Hepatocyte (in vitro differentiated cells): ENCODE results near the gene UBQLN4. TPM values are rescaled to one million over a fixed set of nuclear protein-coding genes. Genes with fewer than 3 reads are reported as not detected.
A peak's percentile ranks its signal among the peaks of the same experiment; 100 is the strongest.

Experiments used
- DNase-seq: peaks from one replicate; pipeline ENCODE4 v3.0.0-alpha.2; 2016; ENCODE audit warnings: low spot score
- H2AFZ ChIP-seq: fragments of 200-600 bp; sonication (generic); 2 replicates; pipeline ENCODE4 v1.6.0; 2016; ENCODE audit warnings: antibody characterized with exemption, mild to moderate bottlenecking
- H3K27ac ChIP-seq: fragments of 200-600 bp; sonication (generic); 2 replicates; pipeline ENCODE4 v1.5.1; 2016; ENCODE audit warnings: mild to moderate bottlenecking
- H3K27me3 ChIP-seq: fragments of 200-600 bp; sonication (generic); 2 replicates; pipeline ENCODE4 v1.6.1; 2016
- H3K36me3 ChIP-seq: fragments of 200-600 bp; sonication (generic); replicated peaks from 2 replicates; pipeline ENCODE4 v1.5.1; 2016; ENCODE audit warnings: low read depth; ENCODE audit not compliant: insufficient read depth
- H3K4me1 ChIP-seq: fragments of 200-600 bp; sonication (generic); 2 replicates; pipeline ENCODE4 v1.5.1; 2016; ENCODE audit warnings: mild to moderate bottlenecking, moderate library complexity; ENCODE audit not compliant: insufficient read depth
- H3K4me2 ChIP-seq: fragments of 200-600 bp; sonication (generic); 2 replicates; pipeline ENCODE4 v1.6.0; 2016
- H3K4me3 ChIP-seq: fragments of 200-600 bp; sonication (generic); 2 replicates; pipeline ENCODE4 v1.5.1; 2016; ENCODE audit warnings: mild to moderate bottlenecking
- H3K79me2 ChIP-seq: fragments of 200-600 bp; sonication (generic); 2 replicates; pipeline ENCODE4 v1.6.0; 2017; ENCODE audit warnings: mild to moderate bottlenecking
- H3K9me2 ChIP-seq: fragments of 200-600 bp; sonication (generic); replicated peaks from 2 replicates; pipeline ENCODE4 v1.6.0; 2017; ENCODE audit warnings: mild to moderate bottlenecking; ENCODE audit not compliant: insufficient read depth
- H3K9me3 ChIP-seq: fragments of 200-600 bp; sonication (generic); 2 replicates; pipeline ENCODE4 v1.5.1; 2016; ENCODE audit warnings: low read depth, mild to moderate bottlenecking
- H4K20me1 ChIP-seq: fragments of 200-600 bp; sonication (generic); 2 replicates; pipeline ENCODE4 v1.6.0; 2016; ENCODE audit warnings: mild to moderate bottlenecking; ENCODE audit not compliant: insufficient read depth, poor library complexity, severe bottlenecking
- EZH2 ChIP-seq: fragments of 200-600 bp; sonication (generic); IDR thresholded peaks from 2 replicates; pipeline ENCODE4 v1.6.1; 2016; ENCODE audit warnings: antibody characterized with exemption, mild to moderate bottlenecking, borderline replicate concordance
- EZH2phosphoT487 ChIP-seq: fragments of 200-600 bp; sonication (generic); IDR thresholded peaks from one replicate; pipeline ENCODE4 v1.6.1; 2018; ENCODE audit warnings: antibody characterized with exemption, mild to moderate bottlenecking, low read depth, moderate library complexity; ENCODE audit not compliant: unreplicated experiment, severe bottlenecking
- WGBS: methylation state at CpG from one replicate; pipeline ENCODE4 v1.1.6; 2016; ENCODE audit warnings: low lambda C conversion rate; ENCODE audit errors: missing lambda C conversion rate; 5-methylcytosine and 5-hydroxymethylcytosine counted together
- polyA plus RNA-seq: library from polyadenylated mRNA; unstranded; fragments of >200 nt; fragmentation: Nextera tagmentation; extraction: Ambion mirVana; gene quantifications from 2 replicates; pipeline ENCODE4 v1.2.1, GENCODE V29; 2016
- total RNA-seq: library from RNA; depleted of rRNA; stranded (reverse); fragments of >200 nt; gene quantifications from 2 replicates; pipeline ENCODE4 v1.2.3, GENCODE V29; 2014
- TF ChIP-seq, protein P1 (sequence below): fragments of 200-600 bp; sonication (generic); IDR thresholded peaks from 2 replicates; pipeline ENCODE4 v1.5.1; 2016; ENCODE audit warnings: antibody characterized with exemption, mild to moderate bottlenecking; ENCODE audit not compliant: poor library complexity

Gene UBQLN4
- total and polyA plus RNA-seq, 2 experiments from 2014 or later: 29.5 to 35.3 TPM

DNA sequence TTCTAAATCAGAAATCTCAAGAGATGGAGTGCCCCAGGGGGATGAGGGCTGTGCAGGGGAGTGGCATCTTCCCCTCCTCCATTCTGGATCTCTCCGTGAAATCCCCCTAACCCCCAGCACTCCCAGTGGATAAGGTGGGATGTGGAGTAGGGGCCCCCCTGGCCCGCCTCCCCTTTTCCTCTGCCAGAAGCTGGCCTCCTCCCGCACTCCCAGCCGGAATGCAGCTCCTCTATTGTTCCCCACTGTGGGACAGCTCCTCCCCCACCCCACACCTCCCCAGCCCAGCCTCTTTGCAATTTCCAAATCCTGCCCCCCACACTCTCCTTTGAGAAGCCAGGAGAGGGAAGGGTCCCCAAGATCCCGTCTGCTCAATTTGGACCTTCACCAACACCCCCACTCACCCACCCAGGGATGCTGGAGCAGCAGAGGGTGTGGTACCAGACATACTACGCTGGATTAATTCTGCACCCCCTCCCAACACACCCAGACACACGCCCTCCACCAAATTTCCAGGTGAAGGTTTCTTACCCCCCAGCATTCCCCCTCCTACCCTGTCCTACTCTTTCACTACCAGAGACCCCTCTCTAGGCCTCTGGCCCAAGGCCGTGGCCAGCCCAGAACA lies 26.8 kb upstream of the UBQLN4 start:
- no peak for TF ChIP-seq EZH2phosphoT487
- TF ChIP-seq, protein P1, sequence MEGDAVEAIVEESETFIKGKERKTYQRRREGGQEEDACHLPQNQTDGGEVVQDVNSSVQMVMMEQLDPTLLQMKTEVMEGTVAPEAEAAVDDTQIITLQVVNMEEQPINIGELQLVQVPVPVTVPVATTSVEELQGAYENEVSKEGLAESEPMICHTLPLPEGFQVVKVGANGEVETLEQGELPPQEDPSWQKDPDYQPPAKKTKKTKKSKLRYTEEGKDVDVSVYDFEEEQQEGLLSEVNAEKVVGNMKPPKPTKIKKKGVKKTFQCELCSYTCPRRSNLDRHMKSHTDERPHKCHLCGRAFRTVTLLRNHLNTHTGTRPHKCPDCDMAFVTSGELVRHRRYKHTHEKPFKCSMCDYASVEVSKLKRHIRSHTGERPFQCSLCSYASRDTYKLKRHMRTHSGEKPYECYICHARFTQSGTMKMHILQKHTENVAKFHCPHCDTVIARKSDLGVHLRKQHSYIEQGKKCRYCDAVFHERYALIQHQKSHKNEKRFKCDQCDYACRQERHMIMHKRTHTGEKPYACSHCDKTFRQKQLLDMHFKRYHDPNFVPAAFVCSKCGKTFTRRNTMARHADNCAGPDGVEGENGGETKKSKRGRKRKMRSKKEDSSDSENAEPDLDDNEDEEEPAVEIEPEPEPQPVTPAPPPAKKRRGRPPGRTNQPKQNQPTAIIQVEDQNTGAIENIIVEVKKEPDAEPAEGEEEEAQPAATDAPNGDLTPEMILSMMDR: no peak
- TF ChIP-seq EZH2: no peak
- 16% methylated on average over 8 of the region's 8 CpGs for WGBS
- H4K20me1 ChIP-seq: peaks cover 43% of the 10 kb centered on the region
- no peaks in the 10 kb centered on the region for H3K9me3 ChIP-seq
- no peaks in the 10 kb centered on the region for H3K9me2 ChIP-seq
- peak overlapping the region; percentile 91 for H3K4me3 ChIP-seq
- H2AFZ ChIP-seq: no peak overlapping the region
- H3K27ac ChIP-seq: peak overlapping the region; percentile 93
- peak overlapping the region; percentile 88 for H3K4me2 ChIP-seq
- peaks cover 40% of the 10 kb centered on the region for H3K4me1 ChIP-seq
- no peaks in the 10 kb centered on the region for H3K27me3 ChIP-seq
- peaks cover 88% of the 10 kb centered on the region for H3K79me2 ChIP-seq
- no peak for DNase-seq
- H3K36me3 ChIP-seq: no peaks in the 10 kb centered on the region

DNA sequence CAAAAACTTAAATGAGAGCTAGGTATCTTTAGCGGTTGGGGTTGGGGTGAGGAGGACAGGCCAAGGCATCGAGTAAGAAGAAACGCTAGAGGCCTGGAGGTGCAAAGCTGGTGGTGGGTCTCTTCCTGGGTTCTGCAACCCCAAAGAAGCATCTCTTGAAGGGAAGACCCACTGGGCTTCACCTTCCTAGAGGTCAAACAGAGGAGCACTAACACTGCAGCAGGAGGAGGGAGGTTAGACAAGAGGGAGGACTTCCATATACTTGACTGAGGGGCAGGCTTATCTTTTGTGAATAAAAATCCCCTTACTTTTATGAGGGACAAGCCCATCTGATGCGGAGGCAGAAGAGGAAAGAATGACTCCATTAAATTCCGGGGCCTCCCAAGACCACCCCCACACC lies 26.2 kb upstream of the UBQLN4 start:
- H3K9me2 ChIP-seq: no peaks in the 10 kb centered on the region
- peak overlapping the region; percentile 91 for H3K4me3 ChIP-seq
- peaks cover 49% of the 10 kb centered on the region for H4K20me1 ChIP-seq
- no peaks in the 10 kb centered on the region for H3K27me3 ChIP-seq
- no peaks in the 10 kb centered on the region for H3K36me3 ChIP-seq
- DNase-seq: no peak
- 48% methylated on average over 5 of the region's 5 CpGs for WGBS
- peak overlapping the region; percentile 88 for H3K4me2 ChIP-seq
- H3K27ac ChIP-seq: peak overlapping the region; percentile 93
- TF ChIP-seq EZH2 (no peak), EZH2phosphoT487 (no peak)
- TF ChIP-seq, protein P1: no peak
- H3K79me2 ChIP-seq: peaks cover 88% of the 10 kb centered on the region
- peaks cover 35% of the 10 kb centered on the region for H3K4me1 ChIP-seq
- H2AFZ ChIP-seq: no peak overlapping the region
- H3K9me3 ChIP-seq: no peaks in the 10 kb centered on the region

DNA sequence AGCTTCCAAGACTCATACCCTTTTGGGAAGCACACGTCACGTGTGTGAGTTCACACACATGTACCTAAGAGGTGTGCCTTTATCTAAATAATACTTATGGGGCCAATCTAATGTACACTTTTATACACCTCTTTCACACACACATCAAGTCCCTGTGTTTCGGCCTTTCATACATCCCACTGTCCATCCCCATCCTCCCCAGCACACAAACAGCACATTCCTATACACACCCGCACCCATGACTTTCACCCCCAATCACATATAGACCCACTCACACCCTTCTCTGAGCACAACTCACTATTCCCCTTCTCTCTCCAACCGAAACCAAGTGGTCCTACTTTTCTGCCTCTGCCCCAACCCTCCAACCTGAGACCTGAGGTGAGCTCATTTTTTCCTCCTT lies 25.1 kb upstream of the UBQLN4 start:
- Histone ChIP-seq H2AFZ (no peak overlapping the region), H3K4me3 (no peak overlapping the region), H3K36me3 (no peaks in the 10 kb centered on the region), H3K9me2 (no peaks in the 10 kb centered on the region), H3K4me2 (peak overlapping the region; percentile 88), H3K4me1 (peaks cover 25% of the 10 kb centered on the region), H3K79me2 (peaks cover 79% of the 10 kb centered on the region), H3K27me3 (no peaks in the 10 kb centered on the region), H4K20me1 (peaks cover 48% of the 10 kb centered on the region), H3K27ac (peak overlapping the region; percentile 49), H3K9me3 (no peaks in the 10 kb centered on the region)
- 60% methylated on average over 5 of the region's 5 CpGs for WGBS
- DNase-seq: no peak
- TF ChIP-seq EZH2phosphoT487 (no peak), EZH2 (no peak)
- TF ChIP-seq, protein P1: no peak
